ENCODE results near the gene USP34.
"Not testable (repeated sequence)": the region's sequence is repeated elsewhere in the genome, so short reads cannot be mapped to it uniquely, and the experiment has no call there.

The USP34 gene

GRCh38 chr2:61423714-61424113, 47.2 kb downstream of the USP34 start:
- no peak for DNase-seq (ENCODE audit: low spot score)

DNA sequence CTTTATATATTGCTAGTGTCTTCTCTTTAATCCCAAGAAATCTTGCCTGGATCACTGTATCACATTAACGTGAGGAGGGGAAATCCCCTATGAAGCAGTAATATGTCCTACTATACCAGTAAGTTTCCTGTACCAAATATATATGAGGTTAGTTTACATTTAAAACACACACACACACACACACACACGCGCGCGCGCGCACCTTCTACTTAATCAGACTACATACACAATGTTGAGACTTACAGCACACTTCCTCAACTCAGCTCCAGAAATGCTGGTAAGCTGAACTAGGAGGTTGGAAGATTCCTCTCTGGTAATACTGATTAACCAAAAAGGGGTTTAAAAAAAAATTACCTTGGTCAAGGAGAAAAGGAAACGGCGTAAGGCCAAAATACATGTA, 49.3 kb downstream of the USP34 start:
- no peak for DNase-seq (ENCODE audit: low spot score)

- DNase-seq (ENCODE audit: low spot score) = no peak
These were observed 49.8 kb downstream of the USP34 start for GRCh38 chr2:61420991-61421544.

GRCh38 chr2:61419570-61419969, 51.3 kb downstream of the USP34 start:
- DNase-seq (ENCODE audit: low spot score) = no peak

DNA sequence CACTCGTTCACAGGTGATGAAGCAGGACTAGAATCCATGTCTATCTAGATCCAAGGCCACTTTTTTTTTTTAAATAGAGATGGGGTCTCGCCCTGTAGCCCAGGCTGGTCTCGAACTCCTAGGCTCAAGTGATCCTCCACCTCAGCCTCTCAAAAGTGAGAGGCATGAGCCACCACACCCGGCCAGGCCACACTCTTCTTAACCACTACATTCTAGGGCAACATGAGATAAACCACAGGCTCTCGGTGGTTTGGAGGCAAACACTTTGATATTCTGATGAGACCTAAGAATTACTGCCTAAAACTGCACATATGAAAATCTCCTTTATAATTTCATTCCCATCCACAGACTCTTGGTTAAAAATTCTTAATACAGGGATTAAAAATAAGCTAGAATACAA, 51.8 kb downstream of the USP34 start:
- DNase-seq (ENCODE audit: low spot score) = peak; percentile 31

DNA sequence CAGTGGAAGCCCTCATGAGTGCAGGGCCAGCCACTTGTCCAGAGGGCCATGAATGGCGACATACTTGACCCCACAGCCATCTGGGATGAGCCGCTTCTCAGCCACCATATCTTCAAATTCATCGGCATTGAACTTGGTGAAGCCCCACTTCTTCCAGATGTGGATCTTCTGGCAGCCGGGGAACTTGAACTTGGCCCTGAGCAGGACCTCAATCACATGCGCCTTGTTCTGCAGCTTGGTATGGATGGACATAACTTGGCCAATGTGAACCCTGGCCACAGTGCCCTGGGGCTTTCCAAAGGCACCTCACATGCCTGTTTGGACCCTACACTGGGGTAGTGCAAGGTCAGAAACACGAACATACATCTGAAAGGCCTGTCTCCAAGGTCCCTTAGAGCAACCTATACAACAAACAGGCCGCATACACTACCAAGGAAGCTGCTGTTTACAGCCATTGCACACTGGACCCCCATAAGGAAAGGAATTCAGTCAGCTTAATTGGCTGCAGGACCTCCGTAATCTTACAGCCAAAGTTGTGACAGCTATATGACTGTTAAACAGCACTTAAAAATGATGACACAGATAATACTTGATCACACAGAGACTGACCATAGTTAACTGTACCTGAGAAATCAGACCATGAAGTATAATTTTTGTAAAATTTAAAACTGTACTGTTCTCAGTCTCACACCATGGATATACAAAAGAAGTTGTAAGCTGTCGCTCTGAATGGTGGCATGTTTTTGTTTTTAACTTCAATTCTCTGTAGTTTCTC, 53.8 kb downstream of the USP34 start:
- DNase-seq (ENCODE audit: low spot score) = no peak

GRCh38 chr2:61415265-61415664, 55.6 kb downstream of the USP34 start:
- no peak for DNase-seq (ENCODE audit: low spot score)

- DNase-seq (ENCODE audit: low spot score) = no peak
These were observed 56.2 kb downstream of the USP34 start for GRCh38 chr2:61414674-61415073.

- no peak for DNase-seq (ENCODE audit: low spot score)
These were observed 59.8 kb downstream of the USP34 start for GRCh38 chr2:61411109-61411508.

GRCh38 chr2:61410185-61410584, 60.7 kb downstream of the USP34 start:
- DNase-seq (ENCODE audit: low spot score) = no peak

DNA sequence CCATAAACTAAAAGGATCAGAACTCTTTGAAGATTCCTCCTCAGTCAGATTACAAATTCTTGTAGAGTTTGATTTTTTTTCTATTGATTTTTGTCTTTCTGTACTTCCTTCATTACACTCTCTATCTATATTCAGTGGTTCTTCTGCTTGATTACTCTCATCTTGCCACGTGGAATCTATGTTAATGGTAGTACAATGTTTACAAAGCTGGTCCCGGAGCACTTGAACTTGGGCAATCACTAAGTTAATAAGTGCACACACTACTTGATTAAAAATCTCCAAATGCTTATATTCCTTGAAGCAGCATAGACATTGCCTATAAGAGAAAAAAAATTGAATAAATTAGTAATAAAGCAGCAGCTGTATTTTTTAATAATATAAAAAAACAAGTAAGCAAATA, 65.1 kb downstream of the USP34 start:
- no peak for DNase-seq (ENCODE audit: low spot score)

DNA sequence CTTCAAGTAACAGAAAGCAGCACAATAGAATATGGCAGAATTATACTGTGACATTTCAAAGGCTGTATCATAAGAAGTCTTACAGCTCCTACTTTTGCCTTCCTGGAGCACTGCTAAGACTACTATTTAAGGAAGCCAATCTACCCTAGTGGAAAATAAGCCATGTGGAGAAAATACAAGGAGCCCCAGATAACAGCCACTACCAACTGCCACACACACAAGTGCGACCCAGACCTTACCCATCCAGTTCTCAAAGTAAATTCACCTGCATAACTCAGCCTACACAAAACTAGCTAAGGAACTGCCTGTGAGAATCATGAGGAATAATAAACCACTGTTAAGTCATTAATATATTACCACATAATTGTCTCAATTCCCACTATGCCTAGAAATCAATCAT, 66.4 kb downstream of the USP34 start:
- no peak for DNase-seq (ENCODE audit: low spot score)

GRCh38 chr2:61398413-61398812, 72.5 kb downstream of the USP34 start:
- DNase-seq (ENCODE audit: low spot score) = no peak

DNA sequence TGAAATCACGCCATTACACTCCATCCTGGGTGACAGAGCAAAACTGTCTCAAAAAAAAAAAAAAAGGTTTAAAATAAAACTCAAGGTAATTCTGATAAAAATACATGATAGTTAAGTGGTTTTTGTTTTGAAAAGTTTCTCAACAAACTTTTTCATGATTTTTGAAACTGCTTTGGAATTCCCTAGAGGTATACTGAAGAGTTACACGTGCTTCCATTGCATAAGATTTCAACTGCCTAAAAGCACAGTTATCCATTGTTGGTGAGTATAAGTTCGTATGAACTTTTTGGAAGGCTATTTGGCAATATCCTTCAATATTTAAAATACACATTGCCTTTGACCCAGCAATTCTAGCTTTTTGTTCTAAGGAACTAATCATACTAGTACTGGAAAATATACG, 74.9 kb downstream of the USP34 start:
- DNase-seq (ENCODE audit: low spot score) = no peak

DNA sequence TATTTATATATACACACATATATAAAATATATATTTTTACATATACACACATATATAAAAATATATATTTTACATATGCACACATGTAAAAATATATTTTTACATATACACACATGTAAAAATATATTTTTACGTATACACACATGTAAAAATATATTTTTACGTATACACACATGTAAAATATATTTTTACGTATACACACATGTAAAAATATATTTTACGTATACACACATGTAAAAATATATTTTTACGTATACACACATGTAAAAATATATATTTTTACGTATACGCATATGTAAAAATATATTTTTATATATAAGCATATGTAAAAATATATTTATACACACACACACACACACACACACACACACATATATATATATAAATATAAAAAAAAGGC, 83.3 kb downstream of the USP34 start:
- DNase-seq (ENCODE audit: low spot score) = not testable (repeated sequence)

DNA sequence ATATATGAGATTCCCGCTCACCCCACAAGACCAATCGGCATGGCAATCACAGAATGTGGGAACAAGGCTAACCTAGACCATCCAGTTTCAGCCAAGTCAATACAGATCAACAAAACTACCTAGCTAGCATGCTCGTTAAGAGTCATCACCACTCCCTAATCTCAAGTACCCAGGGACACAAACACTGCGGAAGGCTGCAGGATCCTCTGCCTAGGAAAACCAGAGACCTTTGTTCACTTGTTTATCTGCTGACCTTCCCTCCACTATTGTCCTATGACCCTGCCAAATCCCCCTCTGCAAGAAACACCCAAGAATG, 90.0 kb downstream of the USP34 start:
- DNase-seq (ENCODE audit: low spot score) = not testable (repeated sequence)

- DNase-seq (ENCODE audit: low spot score) = no peak
These were observed 90.6 kb downstream of the USP34 start for GRCh38 chr2:61380056-61380881.

GRCh38 chr2:61379521-61379920, 91.4 kb downstream of the USP34 start:
- DNase-seq (ENCODE audit: low spot score) = no peak

- DNase-seq (ENCODE audit: low spot score) = no peak
These were observed 92.6 kb downstream of the USP34 start for GRCh38 chr2:61378281-61378680.

- no peak for DNase-seq (ENCODE audit: low spot score)
These were observed 93.8 kb downstream of the USP34 start for GRCh38 chr2:61377046-61377445.

- DNase-seq (ENCODE audit: low spot score) = no peak
These were observed 94.7 kb downstream of the USP34 start for GRCh38 chr2:61376211-61376610.

- DNase-seq (ENCODE audit: low spot score) = no peak
These were observed 99.9 kb downstream of the USP34 start for GRCh38 chr2:61371027-61371426.
